CD4-positive, alpha-beta T cell treated with Interferon gamma for 1 hour (primary cell): ENCODE measurements around the gene LARP1.
"Not testable (repeated sequence)": the region's sequence is repeated elsewhere in the genome, so short reads cannot be mapped to it uniquely, and the experiment has no call there.

ENCODE experiments used
- DNase-seq: peaks from one replicate; pipeline ENCODE4 v3.0.0-alpha.2; 2020

Gene LARP1

GRCh38 chr5:154736372-154736771, 18.8 kb upstream of the LARP1 start:
- DNase-seq, result not testable (repeated sequence)

- DNase-seq, result no peak
These were observed 17.4 kb upstream of the LARP1 start for GRCh38 chr5:154737667-154738320.

- DNase-seq, result no peak
These were observed 14.7 kb upstream of the LARP1 start for GRCh38 chr5:154740483-154740882.

GRCh38 chr5:154740957-154741356, 14.2 kb upstream of the LARP1 start:
- DNase-seq, result no peak

GRCh38 chr5:154741415-154741814, 13.8 kb upstream of the LARP1 start:
- no peak for DNase-seq

- no peak for DNase-seq
These were observed 11.4 kb upstream of the LARP1 start for GRCh38 chr5:154743812-154744211.

GRCh38 chr5:154745349-154745748, 9.8 kb upstream of the LARP1 start:
- no peak for DNase-seq

GRCh38 chr5:154749491-154749890, 5.7 kb upstream of the LARP1 start:
- no peak for DNase-seq

GRCh38 chr5:154750641-154751040, 4.5 kb upstream of the LARP1 start:
- DNase-seq, result not testable (repeated sequence)

- no peak for DNase-seq
These were observed 3.3 kb upstream of the LARP1 start for GRCh38 chr5:154751854-154752253.

- DNase-seq, result no peak
These were observed 1.4 kb upstream of the LARP1 start for GRCh38 chr5:154753792-154754191.

GRCh38 chr5:154754460-154755360, 467 bp upstream of the LARP1 start:
- peak; percentile 99 for DNase-seq

- DNase-seq, result peak; percentile 12
These were observed 1.1 kb downstream of the LARP1 start for GRCh38 chr5:154756009-154756867.

- peak; percentile 43 for DNase-seq
These were observed 2.0 kb downstream of the LARP1 start for GRCh38 chr5:154756868-154757813.

GRCh38 chr5:154757814-154758406, 2.7 kb downstream of the LARP1 start:
- peak; percentile 37 for DNase-seq

GRCh38 chr5:154758493-154758892, 3.3 kb downstream of the LARP1 start:
- no peak for DNase-seq

- no peak for DNase-seq
These were observed 3.8 kb downstream of the LARP1 start for GRCh38 chr5:154758977-154759376.

- not testable (repeated sequence) for DNase-seq
These were observed 4.7 kb downstream of the LARP1 start for GRCh38 chr5:154759868-154760267.

GRCh38 chr5:154761046-154761736, 6.0 kb downstream of the LARP1 start:
- DNase-seq, result no peak

GRCh38 chr5:154762261-154762660, 7.1 kb downstream of the LARP1 start:
- no peak for DNase-seq

GRCh38 chr5:154762700-154763099, 7.5 kb downstream of the LARP1 start:
- DNase-seq, result no peak
